ENCODE results near the gene CYP19A1. TPM values are rescaled to one million over a fixed set of nuclear protein-coding genes. Genes with fewer than 3 reads are reported as not detected.

The CYP19A1 gene
- total and polyA plus RNA-seq, 10 of the 15 experiments (the other 5 are each of a cell fraction or from before 2014, with no cell fraction given): 0.08 to 1.8 (median 0.70) TPM

GRCh38 chr15:51281368-51281967 lies 56.9 kb downstream of the CYP19A1 start (continued):
- TF ChIP-seq RAD21 (IDR thresholded peaks at IDR 0.05; ENCODE audit: insufficient read depth, low read depth, low read length): peak; percentile 75
- TF ChIP-seq EED (IDR thresholded peaks at IDR 0.05; ENCODE audit: low read depth): no peak
- TF ChIP-seq SMC3 (IDR thresholded peaks at IDR 0.05; ENCODE audit: borderline replicate concordance, low read length): peak; percentile 70
- no peak for TF ChIP-seq HDGF (IDR thresholded peaks at IDR 0.05)
- TF ChIP-seq ATF7 (IDR thresholded peaks at IDR 0.05; ENCODE audit: low read depth): no peak
- no peak for TF ChIP-seq CREB1 (IDR thresholded peaks at IDR 0.05; ENCODE audit: low read depth)
- TF ChIP-seq SUPT20H (IDR thresholded peaks at IDR 0.05; ENCODE audit: borderline replicate concordance, control insufficient read depth, low read depth, low read length): no peak

GRCh38 chr15:51280838-51281237 lies 57.6 kb downstream of the CYP19A1 start:
- ChIA-PET SMC1A (ENCODE audit: uncharacterized antibody, unreplicated experiment) (interaction anchor here (0.9 to 3.7 kb wide), 8 partner anchors 20 to 223 kb away, joined by 3 to 60 read pairs (median 8); no protein-coding TSS in a partner anchor), CTCF (interaction anchor here (0.7 to 8.9 kb wide), 14 partner anchors 14 to 218 kb away, joined by 3 to 111 read pairs (median 7); no protein-coding TSS in a partner anchor), RAD21 (ENCODE audit: unreplicated experiment) (interaction anchor here (0.7 to 4.0 kb wide), 8 partner anchors 11 to 218 kb away, joined by 3 to 32 read pairs (median 3); no protein-coding TSS in a partner anchor), POLR2A (no interaction called here)
- in situ Hi-C loops (cut with MboI): no loop called here
- intact Hi-C loops (cut with micrococcal nuclease; ENCODE audit: unreplicated experiment): loop anchor here (1.0 to 5.0 kb wide), 3 partner anchors 100 to 216 kb away; no protein-coding TSS in a partner anchor
- H3K4me2 ChIP-seq (ENCODE audit: control insufficient read depth, insufficient read depth): no peak overlapping the region
- no peak overlapping the region for H3K27ac ChIP-seq (ENCODE audit: control insufficient read depth, insufficient read depth)
- H3K36me3 ChIP-seq (ENCODE audit: control insufficient read depth in 2 of 2, insufficient read depth in 2 of 2, low read length in 1 of 2): no peaks in the 10 kb centered on the region
- peaks cover 10% of the 10 kb centered on the region for H3K4me1 ChIP-seq (ENCODE audit: control insufficient read depth, insufficient read depth, low read length)
- FAIRE-seq: no peak
- no peak overlapping the region for H3K4me3 ChIP-seq
- no peak overlapping the region for H3K9ac ChIP-seq (ENCODE audit: control insufficient read depth, insufficient read depth, low read length)
- H3K27me3 ChIP-seq (replicated peaks in 1 of 2; ENCODE audit: control insufficient read depth in 2 of 2, insufficient read depth in 2 of 2, low read length in 1 of 2): peaks cover 0 to 3% of the 10 kb centered on the region in 2 experiments; a peak in 1 of 4 replicates
- H3K9me3 ChIP-seq (replicated peaks; ENCODE audit: control insufficient read depth, insufficient read depth, low read length): no peaks in the 10 kb centered on the region; the same call in 2 of the 3 replicates
- no peak for ATAC-seq
- no peak overlapping the region for H2AFZ ChIP-seq (ENCODE audit: control insufficient read depth, low read depth, low read length)
- no TSS peak for BruUV-seq (replicated peaks)
- H4K20me1 ChIP-seq (ENCODE audit: control insufficient read depth, insufficient read depth): no peaks in the 10 kb centered on the region
- H3K79me2 ChIP-seq (ENCODE audit: control insufficient read depth, insufficient read depth, low read length): no peaks in the 10 kb centered on the region
- DNase-seq (ENCODE audit: low read depth, low spot score): no peak
- WGBS (ENCODE audit: insufficient coverage, insufficient replicate concordance, low lambda C conversion rate, missing lambda C conversion rate): 98% methylated on average over 4 of the region's 4 CpGs
- TF ChIP-seq ATF7 (IDR thresholded peaks at IDR 0.05; ENCODE audit: low read depth) (no peak), RBBP5 (conservative IDR thresholded peaks at IDR 0.05) (no peak), ETV6 (conservative IDR thresholded peaks at IDR 0.05 in 1 of 2, IDR thresholded peaks at IDR 0.05 in 1 of 2; ENCODE audit: borderline replicate concordance in 1 of 2, low read depth in 1 of 2) (no peak), MLLT1 (IDR thresholded peaks at IDR 0.05) (no peak), NFYA (IDR thresholded peaks at IDR 0.05; ENCODE audit: borderline replicate concordance, low read depth, low read length) (no peak), BMI1 (IDR thresholded peaks at IDR 0.05; ENCODE audit: borderline replicate concordance) (no peak), EED (IDR thresholded peaks at IDR 0.05; ENCODE audit: low read depth) (no peak), KDM1A (IDR thresholded peaks at IDR 0.05; ENCODE audit: borderline replicate concordance) (no peak), ZNF687 (IDR thresholded peaks at IDR 0.05) (no peak), SREBF1 (IDR thresholded peaks at IDR 0.05; ENCODE audit: low read length) (no peak), RCOR1 (conservative IDR thresholded peaks at IDR 0.05; ENCODE audit: low read depth, low read length) (no peak), SMAD5 (IDR thresholded peaks at IDR 0.05; ENCODE audit: low read depth) (no peak), ASH2L (IDR thresholded peaks at IDR 0.05; ENCODE audit: borderline replicate concordance, low read depth) (no peak)
